ENCODE data around the gene SLC10A7.

DNA sequence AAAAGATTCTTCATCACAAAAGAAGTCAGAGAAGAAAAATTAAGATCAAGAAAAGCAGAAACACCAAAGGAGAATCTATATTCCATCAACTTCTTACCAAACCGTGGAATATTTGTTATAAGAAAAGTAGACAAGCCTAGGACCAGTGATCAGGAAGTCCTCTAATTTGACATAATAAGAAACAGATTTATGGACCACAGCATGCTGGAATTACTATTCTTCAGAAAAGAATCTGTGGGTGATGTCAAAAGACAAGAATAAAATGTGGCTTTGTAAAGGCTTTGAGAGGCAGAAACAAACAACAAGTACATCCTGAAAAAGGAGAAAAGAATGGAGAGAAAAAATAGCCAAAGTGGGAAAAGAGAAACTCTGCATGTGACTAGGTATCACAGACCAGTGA is 123.3 kb downstream of the SLC10A7 start:
- no peak for TF ChIP-seq SRF (IDR thresholded peaks at IDR 0.05; ENCODE audit: low read depth, low read length)
- no peak for TF ChIP-seq EZH2 (IDR thresholded peaks at IDR 0.05; ENCODE audit: low read depth, low read length, severe bottlenecking)
- no peak for TF ChIP-seq POLR2A (IDR thresholded peaks at IDR 0.05; ENCODE audit: control extremely low read depth in 1 of 2, low read depth in 2 of 2, low read length in 2 of 2)
- no peak for TF ChIP-seq JUN (IDR thresholded peaks at IDR 0.05; ENCODE audit: low read depth, low read length)
- TF ChIP-seq CTCF (IDR thresholded peaks at IDR 0.05; ENCODE audit: control extremely low read depth in 1 of 3, insufficient read depth in 1 of 3, low read depth in 1 of 3, low read length in 3 of 3): no peak
- no peak for TF ChIP-seq CEBPB (IDR thresholded peaks at IDR 0.05; ENCODE audit: low read depth, low read length)
